ENCODE results near the gene SREBF1. TPM values are rescaled to one million over a fixed set of nuclear protein-coding genes. Genes with fewer than 3 reads are reported as not detected.

Gene SREBF1
- total and polyA plus RNA-seq, 10 of the 15 experiments (the other 5 are each of a cell fraction or from before 2014, with no cell fraction given), result 1.4 to 84.6 (median 20.4) TPM

DNA sequence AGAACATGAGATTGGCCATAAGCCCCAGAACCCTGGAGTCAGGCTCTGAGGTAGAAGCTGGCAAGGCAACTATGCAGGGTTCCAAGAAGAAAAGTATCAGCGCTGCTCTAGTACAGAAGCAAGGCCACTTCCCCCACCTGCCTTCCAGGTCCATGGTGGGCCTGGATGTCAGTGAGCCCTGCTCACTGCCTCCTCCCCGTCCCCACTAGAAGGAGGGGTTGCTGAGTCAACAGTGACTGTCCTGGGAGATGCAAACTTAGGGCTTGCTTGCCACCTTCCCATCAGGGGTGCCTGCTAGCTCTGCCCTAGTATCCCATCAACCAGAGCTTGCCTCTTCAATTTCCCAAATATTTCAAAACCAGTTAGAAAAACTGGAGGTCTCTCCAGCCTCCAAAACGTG is 29.6 kb upstream of the SREBF1 start:
- Histone ChIP-seq H3K9me3 (replicated peaks; ENCODE audit: control insufficient read depth, insufficient read depth, low read length) (no peaks in the 10 kb centered on the region), H3K79me2 (ENCODE audit: control insufficient read depth, insufficient read depth, low read length) (no peaks in the 10 kb centered on the region), H3K4me3 (no peak overlapping the region), H4K20me1 (ENCODE audit: control insufficient read depth, insufficient read depth) (no peaks in the 10 kb centered on the region; the same call in 1 of the 2 replicates), H3K27ac (ENCODE audit: control insufficient read depth, insufficient read depth) (no peak overlapping the region), H3K4me1 (ENCODE audit: control insufficient read depth, insufficient read depth, low read length) (no peaks in the 10 kb centered on the region), H3K4me2 (ENCODE audit: control insufficient read depth, insufficient read depth) (no peak overlapping the region), H3K27me3 (replicated peaks in 1 of 2; ENCODE audit: control insufficient read depth in 2 of 2, insufficient read depth in 2 of 2, low read length in 1 of 2) (no peaks in the 10 kb centered on the region), H2AFZ (ENCODE audit: control insufficient read depth, low read depth, low read length) (no peak overlapping the region), H3K9ac (ENCODE audit: control insufficient read depth, insufficient read depth, low read length) (no peak overlapping the region), H3K36me3 (ENCODE audit: control insufficient read depth in 2 of 2, insufficient read depth in 2 of 2, low read length in 1 of 2) (no peaks in the 10 kb centered on the region; a peak in 1 of 4 replicates)
- TF ChIP-seq TCF3 (IDR thresholded peaks at IDR 0.05; ENCODE audit: borderline replicate concordance, insufficient read depth, low read depth, low read length) (no peak), CBX3 (IDR thresholded peaks at IDR 0.05; ENCODE audit: borderline replicate concordance, low read depth) (no peak)
- TF ChIP-seq, protein P1, sequence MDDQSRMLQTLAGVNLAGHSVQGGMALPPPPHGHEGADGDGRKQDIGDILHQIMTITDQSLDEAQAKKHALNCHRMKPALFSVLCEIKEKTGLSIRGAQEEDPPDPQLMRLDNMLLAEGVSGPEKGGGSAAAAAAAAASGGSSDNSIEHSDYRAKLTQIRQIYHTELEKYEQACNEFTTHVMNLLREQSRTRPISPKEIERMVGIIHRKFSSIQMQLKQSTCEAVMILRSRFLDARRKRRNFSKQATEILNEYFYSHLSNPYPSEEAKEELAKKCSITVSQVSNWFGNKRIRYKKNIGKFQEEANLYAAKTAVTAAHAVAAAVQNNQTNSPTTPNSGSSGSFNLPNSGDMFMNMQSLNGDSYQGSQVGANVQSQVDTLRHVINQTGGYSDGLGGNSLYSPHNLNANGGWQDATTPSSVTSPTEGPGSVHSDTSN (IDR thresholded peaks at IDR 0.05; ENCODE audit: insufficient replicate concordance, low read depth, low read length), result no peak
- RAD21 ChIA-PET (ENCODE audit: unreplicated experiment), result no interaction called here
- CTCF ChIA-PET, result interaction anchor here (1.9 kb wide), 1 partner anchor 53 kb away, joined by 9 read pairs; no protein-coding TSS in a partner anchor
- WGBS (ENCODE audit: insufficient coverage, insufficient replicate concordance, low lambda C conversion rate, missing lambda C conversion rate), result 57% methylated on average over 3 of the region's 3 CpGs
- DNase-seq (ENCODE audit: low read depth, low spot score) (no peak), ATAC-seq (no peak), FAIRE-seq (no peak)
- BruUV-seq (replicated peaks), result no TSS peak
- in situ Hi-C loops (cut with MboI), result loop anchor here (10.0 kb wide), 1 partner anchor 512 kb away; no protein-coding TSS in a partner anchor
- POLR2A ChIA-PET, result no interaction called here
- SMC1A ChIA-PET (ENCODE audit: uncharacterized antibody, unreplicated experiment), result no interaction called here
- intact Hi-C loops (cut with micrococcal nuclease; ENCODE audit: unreplicated experiment), result no loop called here

DNA sequence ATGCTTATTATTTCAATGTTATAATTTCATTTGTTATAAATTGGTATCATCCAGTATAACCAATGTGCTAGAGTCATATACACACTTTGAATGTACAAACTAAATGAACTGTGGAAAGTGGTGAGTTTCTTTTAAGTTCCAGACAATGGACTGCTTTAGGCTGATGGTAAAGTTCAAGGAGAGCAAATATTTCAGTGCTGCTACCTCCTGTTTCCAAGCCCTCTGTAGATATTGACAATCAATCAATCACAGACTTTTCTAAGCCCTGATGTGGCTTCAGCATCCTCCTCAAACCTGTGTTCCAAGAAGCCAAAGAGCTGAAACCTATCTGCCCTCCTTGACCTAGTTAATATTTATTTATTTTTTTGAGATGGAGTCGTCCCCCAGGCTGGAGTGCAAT is 28.2 kb upstream of the SREBF1 start:
- POLR2A ChIA-PET, result no interaction called here
- WGBS (ENCODE audit: insufficient coverage, insufficient replicate concordance, low lambda C conversion rate, missing lambda C conversion rate), result 14% methylated on average over 1 of the region's 1 CpG
- H2AFZ ChIP-seq (ENCODE audit: control insufficient read depth, low read depth, low read length), result no peak overlapping the region

More for the DNA sequence above, 28.2 kb upstream of the SREBF1 start:
- H3K27me3 ChIP-seq (replicated peaks in 1 of 2; ENCODE audit: control insufficient read depth in 2 of 2, insufficient read depth in 2 of 2, low read length in 1 of 2), result no peaks in the 10 kb centered on the region
- DNase-seq (ENCODE audit: low read depth, low spot score), result no peak
- no peak for ATAC-seq
- SMC1A ChIA-PET (ENCODE audit: uncharacterized antibody, unreplicated experiment), result interaction anchor here (1.0 kb wide), 1 partner anchor 168 kb away, joined by 3 read pairs; no protein-coding TSS in a partner anchor
- no peaks in the 10 kb centered on the region for H3K79me2 ChIP-seq (ENCODE audit: control insufficient read depth, insufficient read depth, low read length)
- no peak overlapping the region for H3K4me3 ChIP-seq
- no TSS peak for BruUV-seq (replicated peaks)
- H3K36me3 ChIP-seq (ENCODE audit: control insufficient read depth in 2 of 2, insufficient read depth in 2 of 2, low read length in 1 of 2), result no peaks in the 10 kb centered on the region; a peak in 1 of 4 replicates
- intact Hi-C loops (cut with micrococcal nuclease; ENCODE audit: unreplicated experiment) (no loop called here), in situ Hi-C loops (cut with MboI) (loop anchor here (10.0 kb wide), 1 partner anchor 510 kb away; no protein-coding TSS in a partner anchor)
- H3K9ac ChIP-seq (ENCODE audit: control insufficient read depth, insufficient read depth, low read length), result no peak overlapping the region
- H3K9me3 ChIP-seq (replicated peaks; ENCODE audit: control insufficient read depth, insufficient read depth, low read length), result no peaks in the 10 kb centered on the region
- no peak for FAIRE-seq
- H3K27ac ChIP-seq (ENCODE audit: control insufficient read depth, insufficient read depth), result no peak overlapping the region
- TF ChIP-seq MYC (IDR thresholded peaks at IDR 0.05; ENCODE audit: insufficient read depth, insufficient read length, insufficient replicate concordance, low read length, severe bottlenecking) (no peak), RAD21 (IDR thresholded peaks at IDR 0.05; ENCODE audit: insufficient read depth, low read depth, low read length) (no peak)
- TF ChIP-seq, protein P2, sequence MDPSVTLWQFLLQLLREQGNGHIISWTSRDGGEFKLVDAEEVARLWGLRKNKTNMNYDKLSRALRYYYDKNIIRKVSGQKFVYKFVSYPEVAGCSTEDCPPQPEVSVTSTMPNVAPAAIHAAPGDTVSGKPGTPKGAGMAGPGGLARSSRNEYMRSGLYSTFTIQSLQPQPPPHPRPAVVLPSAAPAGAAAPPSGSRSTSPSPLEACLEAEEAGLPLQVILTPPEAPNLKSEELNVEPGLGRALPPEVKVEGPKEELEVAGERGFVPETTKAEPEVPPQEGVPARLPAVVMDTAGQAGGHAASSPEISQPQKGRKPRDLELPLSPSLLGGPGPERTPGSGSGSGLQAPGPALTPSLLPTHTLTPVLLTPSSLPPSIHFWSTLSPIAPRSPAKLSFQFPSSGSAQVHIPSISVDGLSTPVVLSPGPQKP (IDR thresholded peaks at IDR 0.05; ENCODE audit: low read depth, low read length), result no peak
- CTCF ChIA-PET, result no interaction called here
- H3K4me2 ChIP-seq (ENCODE audit: control insufficient read depth, insufficient read depth), result no peak overlapping the region
- no peaks in the 10 kb centered on the region for H3K4me1 ChIP-seq (ENCODE audit: control insufficient read depth, insufficient read depth, low read length)
- no peaks in the 10 kb centered on the region; the same call in 1 of the 2 replicates for H4K20me1 ChIP-seq (ENCODE audit: control insufficient read depth, insufficient read depth)
- RAD21 ChIA-PET (ENCODE audit: unreplicated experiment), result no interaction called here

Measured in GM12878 (cell line).